Measurements from ENCODE around the gene SPRN. TPM values are rescaled to one million over a fixed set of nuclear protein-coding genes. Genes with fewer than 3 reads are reported as not detected.

Gene SPRN
- total and polyA plus RNA-seq, 2 of the 4 experiments (the other 2 are of a cell fraction) = 0.36 to 2.3 TPM

GRCh38 chr10:133444342-133445267, 20.2 kb upstream of the SPRN start:
- intact Hi-C loops (cut with micrococcal nuclease) (no loop called here), dilution Hi-C loops (cut with HindIII; ENCODE audit: low sequenced_read_pairs, unreplicated experiment) (no loop called here), in situ Hi-C loops (cut with MboI; ENCODE audit: low sequenced_read_pairs) (no loop called here)
- H3K4ac ChIP-seq (ENCODE audit: low read depth, low read length) = no peak overlapping the region
- no peak overlapping the region for H2BK20ac ChIP-seq (ENCODE audit: low read depth, low read length)
- no peak overlapping the region for H4K91ac ChIP-seq (ENCODE audit: insufficient read depth, low read depth, low read length)
- no peak overlapping the region for H3K23ac ChIP-seq (ENCODE audit: low read depth, low read length)
- no peak overlapping the region for H3K18ac ChIP-seq (ENCODE audit: low read depth, low read length)
- no peak overlapping the region for H2BK120ac ChIP-seq (ENCODE audit: low read depth, low read length)
- no peaks in the 10 kb centered on the region for H3K4me1 ChIP-seq (ENCODE audit: control insufficient read depth, insufficient read depth, low read length)
- H2AK9ac ChIP-seq (replicated peaks; ENCODE audit: low read depth, low read length, poor library complexity) = no peak overlapping the region
- H3K27me3 ChIP-seq (ENCODE audit: control insufficient read depth, insufficient read depth, low read length) = no peaks in the 10 kb centered on the region
- WGBS, 2 experiments (ENCODE audit: extremely low coverage in 2 of 2, insufficient read length in 1 of 2) = 100% methylated on average over 1 of the region's 12 CpGs; no CpG with 5 or more reads in 1 of the 2 experiments
- no peak for ATAC-seq (ENCODE audit: low read depth)
- no peak for DNase-seq
- H3K9me1 ChIP-seq (ENCODE audit: insufficient read depth, low read length) = no peaks in the 10 kb centered on the region
- H3K4me2 ChIP-seq (ENCODE audit: low read depth, low read length) = no peak overlapping the region
- no peak for TF ChIP-seq FOS (IDR thresholded peaks at IDR 0.05; ENCODE audit: low read depth, low read length)
- no peak for TF ChIP-seq NFE2L2 (IDR thresholded peaks at IDR 0.05; ENCODE audit: low read depth, low read length)
- no peak for TF ChIP-seq POLR2A (IDR thresholded peaks at IDR 0.05; ENCODE audit: low read depth, low read length)
- TF ChIP-seq ELK1 (IDR thresholded peaks at IDR 0.05; ENCODE audit: borderline replicate concordance, low read depth, low read length) = no peak
- no peak for TF ChIP-seq CEBPB (IDR thresholded peaks at IDR 0.05; ENCODE audit: low read depth, low read length)
- TF ChIP-seq RFX5 (IDR thresholded peaks at IDR 0.05; ENCODE audit: low read depth, low read length) = no peak
- no peak for TF ChIP-seq MAZ (IDR thresholded peaks at IDR 0.05; ENCODE audit: borderline replicate concordance, low read depth, low read length)
- no peak overlapping the region for H3K27ac ChIP-seq (ENCODE audit: insufficient read depth, low read length)
- no peaks in the 10 kb centered on the region for H3K79me1 ChIP-seq (ENCODE audit: low read depth in 1 of 2, low read length in 2 of 2)
- no TSS peak for BruUV-seq (replicated peaks)
- no peak overlapping the region for H4K8ac ChIP-seq (ENCODE audit: low read depth in 2 of 2, low read length in 2 of 2)
- CTCF ChIA-PET = no interaction called here
- H3K9ac ChIP-seq (ENCODE audit: low read depth, low read length) = no peak overlapping the region
- H3K36me3 ChIP-seq (ENCODE audit: control insufficient read depth, insufficient read depth, low read length) = no peaks in the 10 kb centered on the region
- no peak overlapping the region for H3K14ac ChIP-seq (replicated peaks; ENCODE audit: low read depth, low read length)
- POLR2A ChIA-PET (ENCODE audit: unreplicated experiment) = no interaction called here
- no peak overlapping the region for H2AK5ac ChIP-seq (ENCODE audit: low read depth, low read length)
- no peak overlapping the region for H3K4me3 ChIP-seq (ENCODE audit: insufficient read depth, low read depth, low read length)
- H2BK5ac ChIP-seq (ENCODE audit: low read depth, low read length, poor library complexity, severe bottlenecking) = no peak overlapping the region
- H2BK15ac ChIP-seq (ENCODE audit: low read depth, low read length) = no peak overlapping the region
- no peak overlapping the region for H4K5ac ChIP-seq (ENCODE audit: low read depth, low read length)
- H4K20me1 ChIP-seq (ENCODE audit: insufficient read depth, low read length) = no peaks in the 10 kb centered on the region
- no peak overlapping the region for H2AFZ ChIP-seq (replicated peaks; ENCODE audit: low read length, poor library complexity)
- H3K56ac ChIP-seq (ENCODE audit: extremely low read depth, insufficient read depth, low read length) = no peak overlapping the region
- peaks cover 15% of the 10 kb centered on the region for H3K9me3 ChIP-seq (ENCODE audit: control insufficient read depth, insufficient read depth, low read length)

Measured in IMR-90 (cell line).